A673 (cell line): ENCODE measurements around the gene UNC79.

Experiments
- EZH2 ChIP-seq: fragments of 200-600 bp; sonication (generic); IDR thresholded peaks from 2 replicates; pipeline ENCODE4 v1.6.1; 2017; ENCODE audit warnings: borderline replicate concordance, low read depth, mild to moderate bottlenecking, mixed read lengths, antibody characterized with exemption, low read length; ENCODE audit not compliant: poor library complexity, severe bottlenecking
- TF ChIP-seq, protein P1 (sequence below): fragments of 300-800, 200-600 bp; sonication (generic); conservative IDR thresholded peaks from 2 replicates; pipeline ENCODE4 v1.5.1; 2017; ENCODE audit warnings: low read depth, mild to moderate bottlenecking, antibody characterized with exemption, low read length, moderate library complexity, mixed read lengths

DNA sequence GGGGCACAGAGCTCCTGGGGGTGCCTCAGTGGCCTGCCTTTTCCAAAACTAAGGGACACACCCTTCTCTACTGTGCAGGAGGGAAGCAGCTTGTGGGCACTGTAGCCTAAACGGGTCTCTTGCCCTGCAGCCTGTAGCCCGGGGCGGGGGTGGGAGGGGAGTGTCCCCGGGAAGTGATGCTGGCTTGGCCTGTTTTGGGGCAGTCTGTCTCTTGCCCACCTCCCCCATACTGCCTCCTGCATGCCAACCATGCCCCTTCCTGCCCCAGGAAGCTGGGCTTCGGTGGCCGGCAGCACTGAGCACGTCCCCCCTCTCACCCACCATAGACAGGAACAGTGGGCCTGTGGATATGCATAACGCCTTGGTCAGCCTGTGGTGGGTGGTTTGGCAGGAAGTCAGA is 314.1 kb downstream of the UNC79 start:
- TF ChIP-seq, protein P1, sequence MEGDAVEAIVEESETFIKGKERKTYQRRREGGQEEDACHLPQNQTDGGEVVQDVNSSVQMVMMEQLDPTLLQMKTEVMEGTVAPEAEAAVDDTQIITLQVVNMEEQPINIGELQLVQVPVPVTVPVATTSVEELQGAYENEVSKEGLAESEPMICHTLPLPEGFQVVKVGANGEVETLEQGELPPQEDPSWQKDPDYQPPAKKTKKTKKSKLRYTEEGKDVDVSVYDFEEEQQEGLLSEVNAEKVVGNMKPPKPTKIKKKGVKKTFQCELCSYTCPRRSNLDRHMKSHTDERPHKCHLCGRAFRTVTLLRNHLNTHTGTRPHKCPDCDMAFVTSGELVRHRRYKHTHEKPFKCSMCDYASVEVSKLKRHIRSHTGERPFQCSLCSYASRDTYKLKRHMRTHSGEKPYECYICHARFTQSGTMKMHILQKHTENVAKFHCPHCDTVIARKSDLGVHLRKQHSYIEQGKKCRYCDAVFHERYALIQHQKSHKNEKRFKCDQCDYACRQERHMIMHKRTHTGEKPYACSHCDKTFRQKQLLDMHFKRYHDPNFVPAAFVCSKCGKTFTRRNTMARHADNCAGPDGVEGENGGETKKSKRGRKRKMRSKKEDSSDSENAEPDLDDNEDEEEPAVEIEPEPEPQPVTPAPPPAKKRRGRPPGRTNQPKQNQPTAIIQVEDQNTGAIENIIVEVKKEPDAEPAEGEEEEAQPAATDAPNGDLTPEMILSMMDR: no peak
- no peak for TF ChIP-seq EZH2
